HG03103 (cell line): ENCODE measurements around the gene CDS2.

Experiments
- ATAC-seq: cut with Tn5 transposase; IDR thresholded peaks from one replicate; pipeline ENCODE4 v1.9.1; 2021; ENCODE audit warnings: low read depth; ENCODE audit not compliant: unreplicated experiment

The CDS2 gene

GRCh38 chr20:5203380-5203779 is 76.6 kb downstream of the CDS2 start:
- ATAC-seq = no peak

DNA sequence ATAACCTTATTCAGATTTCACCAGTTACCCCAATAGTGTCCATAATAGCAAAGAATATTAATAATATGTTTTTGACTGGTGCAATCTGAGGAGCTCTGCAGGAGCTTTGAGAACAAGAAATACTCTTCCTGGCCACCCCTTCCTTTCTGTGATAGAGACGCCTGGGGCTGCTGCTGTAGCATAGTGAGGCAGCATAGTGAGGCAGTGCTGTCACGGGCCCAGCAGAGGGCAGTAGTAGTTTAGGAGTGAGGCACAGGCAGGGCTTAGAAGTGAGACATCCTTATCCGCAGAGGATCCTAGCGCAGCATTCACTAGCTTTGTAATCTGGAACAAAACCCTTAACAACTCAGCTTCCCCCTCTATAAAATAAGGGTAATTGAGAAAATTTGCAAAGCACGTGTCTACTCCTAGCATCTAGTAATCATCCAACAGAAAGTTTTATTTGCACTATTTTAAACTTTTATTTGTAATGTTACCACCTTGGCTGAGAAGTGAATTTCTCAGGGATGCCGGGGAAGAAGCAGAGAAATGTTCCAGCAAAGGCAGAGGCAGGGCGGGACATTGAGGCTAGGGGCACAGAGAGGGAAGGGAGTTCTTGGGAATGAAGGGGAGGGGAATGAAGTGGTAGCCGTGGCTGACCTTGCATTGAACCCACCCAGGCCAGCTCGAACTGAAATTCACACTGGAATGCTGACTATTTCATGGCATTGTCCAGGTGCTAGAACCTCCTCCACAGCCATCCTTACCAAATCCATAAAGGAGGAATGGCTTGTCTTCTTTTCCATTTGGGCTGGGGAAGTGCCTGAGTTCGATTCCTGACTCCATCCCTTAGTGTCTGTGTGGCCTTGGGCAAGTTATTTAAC is 78.8 kb downstream of the CDS2 start:
- ATAC-seq = peak; percentile 82

DNA sequence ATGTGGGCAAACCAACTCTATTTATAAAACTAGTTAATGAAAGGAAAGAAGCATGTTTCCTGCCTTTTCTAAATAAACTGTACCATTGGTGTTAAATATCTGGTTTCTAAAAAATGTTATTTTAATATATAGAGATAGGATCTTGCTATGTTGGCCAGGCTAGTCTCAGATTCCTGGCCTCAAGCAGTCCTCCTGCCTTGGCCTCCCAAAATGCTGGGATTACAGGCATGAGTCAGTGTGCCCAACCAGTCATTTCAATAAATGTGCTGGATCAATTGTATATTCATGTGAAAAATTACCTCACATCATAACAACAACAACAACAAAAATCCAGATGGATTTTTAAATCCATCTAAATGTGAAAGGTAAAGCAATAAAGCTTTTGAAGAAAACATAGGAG is 80.3 kb downstream of the CDS2 start:
- no peak for ATAC-seq

- no peak for ATAC-seq
These were observed 85.3 kb downstream of the CDS2 start for GRCh38 chr20:5211803-5212714.

DNA sequence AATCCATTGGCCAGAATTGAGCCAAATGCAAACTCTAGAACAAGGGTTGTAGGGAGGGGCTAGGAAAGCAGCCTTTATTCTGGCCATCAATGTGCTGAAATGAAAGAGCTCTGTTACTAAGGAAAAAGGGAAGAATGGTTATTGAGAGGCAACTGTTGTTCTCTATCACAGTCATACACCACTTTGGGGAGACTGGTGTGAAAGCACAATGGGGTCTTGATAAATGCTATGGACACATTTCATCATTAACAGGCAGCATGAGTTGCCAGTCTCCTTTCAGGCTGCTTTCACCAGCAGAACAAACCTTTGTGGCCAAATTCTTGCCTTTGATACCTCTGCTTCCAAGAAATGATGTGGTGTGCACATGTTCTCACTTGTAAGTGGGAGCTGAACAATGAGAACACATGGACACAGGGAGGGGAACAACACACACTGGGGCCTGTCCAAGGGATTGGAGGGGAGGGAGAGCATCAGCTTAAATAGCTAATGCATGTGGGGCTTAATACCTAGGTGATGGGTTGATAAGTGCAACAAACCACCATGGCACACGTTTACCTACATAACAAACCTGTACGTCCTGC is 86.2 kb downstream of the CDS2 start:
- no peak for ATAC-seq

- no peak for ATAC-seq
These were observed 88.0 kb downstream of the CDS2 start for GRCh38 chr20:5214826-5215225.

DNA sequence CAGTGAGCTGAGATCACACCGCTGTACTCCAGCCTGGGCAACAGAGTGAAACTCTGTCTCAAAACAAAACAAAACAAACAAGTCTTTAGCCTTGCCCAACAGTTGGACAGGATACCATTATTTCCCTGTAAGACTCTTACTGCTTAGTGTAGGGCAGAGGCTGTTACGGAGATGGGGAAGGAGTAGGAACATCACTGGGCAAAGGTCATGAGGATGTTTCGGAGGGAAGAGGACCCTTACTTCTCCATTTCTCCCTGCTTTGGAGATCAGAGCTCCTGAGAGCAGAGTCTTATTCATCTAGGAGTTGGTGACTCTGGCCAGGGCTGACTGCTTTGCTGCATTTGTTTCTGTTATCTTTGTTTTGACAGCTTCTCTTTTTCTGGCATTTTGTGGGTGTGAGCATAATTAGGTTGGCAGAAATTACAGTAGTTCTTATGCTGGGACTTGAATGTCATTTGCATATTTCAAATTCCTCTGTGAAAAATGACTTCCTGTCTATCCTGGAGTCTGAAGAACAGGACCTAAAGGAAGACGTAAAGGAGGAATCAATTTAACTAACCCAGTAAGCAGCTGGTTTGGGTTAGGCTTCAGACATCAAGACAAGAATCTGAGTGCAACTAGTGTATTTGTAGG is 89.0 kb downstream of the CDS2 start:
- ATAC-seq = no peak

GRCh38 chr20:5216663-5217062 is 89.9 kb downstream of the CDS2 start:
- no peak for ATAC-seq

DNA sequence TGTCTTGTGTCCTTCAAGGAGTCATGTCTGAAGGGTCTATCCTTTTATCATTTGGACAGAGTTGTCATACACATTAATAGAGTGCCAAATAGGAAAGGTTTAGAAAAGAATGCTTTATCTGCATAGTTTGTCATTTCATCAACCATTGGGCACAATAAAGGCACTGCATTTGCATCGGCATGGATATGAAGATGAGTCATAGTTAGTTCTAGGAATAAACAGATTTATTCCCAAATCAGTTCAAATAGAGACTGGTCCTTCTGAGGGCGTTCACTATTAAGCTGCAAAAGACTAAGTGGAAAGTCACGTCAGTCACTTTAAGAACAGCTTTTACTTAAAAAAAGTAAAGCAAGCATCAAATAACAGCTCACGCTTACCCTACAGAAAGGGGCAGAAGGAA is 90.8 kb downstream of the CDS2 start:
- ATAC-seq = no peak

GRCh38 chr20:5220321-5221060 is 93.7 kb downstream of the CDS2 start:
- no peak for ATAC-seq

GRCh38 chr20:5221061-5221430 is 94.2 kb downstream of the CDS2 start:
- no peak for ATAC-seq

DNA sequence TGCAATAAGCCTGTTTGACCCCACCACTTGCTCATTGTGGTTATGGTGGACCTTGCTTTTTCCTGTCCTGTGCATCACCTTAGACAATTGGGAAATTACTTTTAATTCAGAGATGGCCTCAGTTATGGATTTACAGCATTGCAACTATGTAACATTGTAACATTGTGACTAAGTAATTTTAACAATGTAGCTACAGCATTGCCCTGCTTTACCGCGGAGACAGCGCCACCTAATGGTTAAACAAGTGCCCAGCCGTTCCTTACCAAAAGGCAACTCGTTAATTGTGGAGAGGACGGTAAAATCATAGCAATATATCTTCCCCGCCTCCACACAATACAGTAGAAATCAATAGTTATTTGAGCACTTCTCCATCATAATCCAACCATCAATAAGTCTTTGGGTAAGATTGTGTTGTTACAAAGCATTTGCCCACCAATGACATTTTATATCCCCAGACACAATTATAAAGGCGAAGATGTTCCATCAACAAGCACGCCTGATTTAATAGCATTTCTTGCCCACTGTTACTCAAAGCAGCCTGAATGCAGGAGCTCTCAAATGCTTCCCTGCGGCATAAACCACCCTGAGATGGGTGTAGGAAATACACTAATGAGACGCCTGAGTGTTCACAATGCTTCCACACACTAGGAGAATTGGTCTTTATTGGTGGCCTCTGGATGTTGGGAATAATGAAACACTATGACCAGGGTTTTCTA is 96.3 kb downstream of the CDS2 start:
- no peak for ATAC-seq

DNA sequence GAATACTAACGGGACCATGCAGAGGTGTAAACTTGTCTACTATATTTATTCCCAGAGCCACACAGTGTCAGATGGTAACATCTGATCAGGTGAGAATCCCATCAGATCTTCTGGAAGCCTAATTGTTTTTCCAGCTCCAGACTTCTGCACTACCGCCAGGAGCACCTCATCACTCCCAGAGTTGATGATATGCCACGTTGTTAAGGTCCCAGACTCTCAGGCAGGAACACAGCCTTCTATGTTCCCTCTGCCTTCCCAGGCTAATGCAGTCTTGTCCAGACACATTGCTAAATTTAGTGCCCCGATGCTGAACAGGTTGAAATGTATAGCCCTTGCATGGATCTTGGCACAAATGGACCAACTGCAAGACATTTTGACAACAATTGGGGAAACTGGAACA is 103.7 kb downstream of the CDS2 start:
- ATAC-seq = no peak

DNA sequence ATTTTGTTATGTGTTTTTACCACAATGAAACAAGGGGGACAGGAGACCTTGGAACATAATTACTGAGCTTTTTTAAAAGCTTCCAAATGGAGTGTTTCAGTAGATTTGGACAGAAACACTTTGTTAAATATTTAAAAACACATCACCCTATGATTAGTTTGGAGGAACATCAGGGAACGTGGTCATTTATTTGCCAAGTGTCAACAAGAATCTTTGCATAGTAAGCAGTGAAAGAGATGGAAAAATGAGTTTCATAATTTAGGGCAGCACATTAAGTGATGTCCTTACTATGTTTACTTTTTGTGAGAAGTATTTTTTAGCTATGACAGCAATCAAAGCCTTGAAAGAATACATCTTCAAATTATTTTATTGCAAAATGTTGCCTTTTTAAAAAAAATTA is 107.3 kb downstream of the CDS2 start:
- ATAC-seq = no peak

- ATAC-seq = no peak
These were observed 108.2 kb downstream of the CDS2 start for GRCh38 chr20:5234978-5235377.
